ENCODE data around the gene RFX5. TPM values are rescaled to one million over a fixed set of nuclear protein-coding genes. Genes with fewer than 3 reads are reported as not detected.

Gene RFX5
- total and polyA plus RNA-seq, 2 of the 13 experiments (the other 11 are each of a cell fraction or from before 2014, with no cell fraction given): 17.9 to 36.2 TPM

DNA sequence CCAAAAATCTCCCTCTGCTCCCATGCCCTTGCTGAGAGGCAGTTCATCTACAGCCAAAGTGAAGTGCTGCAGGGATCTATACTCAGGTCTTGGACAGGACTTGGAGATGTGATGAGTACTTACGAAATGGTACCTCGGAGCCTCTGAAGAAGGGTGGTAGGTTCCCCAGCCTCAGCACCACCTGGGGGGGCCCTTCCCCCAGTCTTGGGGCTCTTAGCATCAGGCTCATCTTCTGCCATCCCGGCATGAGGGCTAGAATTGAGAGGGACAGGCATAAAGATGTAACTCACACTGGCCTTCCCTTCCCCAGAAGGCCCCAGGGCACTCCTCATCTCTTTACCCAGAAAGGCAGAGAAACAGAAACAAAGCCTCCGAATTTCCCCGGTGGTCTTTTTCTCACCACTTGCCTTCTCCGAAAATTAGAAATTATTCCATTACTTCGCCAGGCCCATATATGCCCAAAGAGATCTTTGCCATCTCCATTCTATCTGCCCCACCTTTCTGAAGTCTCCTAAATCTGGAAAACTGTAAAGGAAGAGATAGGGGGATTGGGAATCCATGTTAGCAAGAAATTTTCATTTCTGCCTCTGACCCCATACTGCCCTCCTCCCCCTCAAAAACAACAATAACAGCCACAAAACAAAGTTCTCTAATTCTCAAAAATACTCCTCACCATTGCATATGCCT lies 827 bp downstream of the RFX5 start:
- DNase-seq (ENCODE audit: low spot score): no peak
- Histone ChIP-seq H3K27ac (ENCODE audit: extremely low read length, insufficient read depth, low read length) (peak overlapping the region; percentile 87), H3K4me1 (ENCODE audit: insufficient read depth, low read length) (peaks cover 19% of the 10 kb centered on the region), H3K27me3 (ENCODE audit: control insufficient read depth in 1 of 2, insufficient read depth in 2 of 2, low read length in 2 of 2) (no peaks in the 10 kb centered on the region), H3K9me3 (ENCODE audit: low read length) (no peaks in the 10 kb centered on the region; the same call in 1 of the 2 replicates), H3K79me2 (ENCODE audit: insufficient read depth, low read length) (no peaks in the 10 kb centered on the region), H3K4me3 (replicated peaks in 1 of 3; ENCODE audit: insufficient read depth in 1 of 3, low read depth in 2 of 3, low read length in 3 of 3) (peak overlapping the region; percentile 62 to 73 (median 72)), H3K4me2 (ENCODE audit: low read depth, low read length) (peak overlapping the region; percentile 73), H4K20me1 (ENCODE audit: insufficient read depth, low read length) (no peaks in the 10 kb centered on the region), H3K36me3 (replicated peaks in 1 of 2; ENCODE audit: control insufficient read depth in 1 of 2, insufficient read depth in 2 of 2, low read length in 2 of 2) (peaks cover 7 to 24% of the 10 kb centered on the region in 2 experiments; a peak in 3 of 5 replicates), H3K9ac (ENCODE audit: insufficient read depth, low read depth, low read length) (peak overlapping the region; percentile 77), H2AFZ (ENCODE audit: low read length) (no peak overlapping the region)
- FAIRE-seq: no peak
- POLR2A ChIA-PET: interaction anchor here (1.5 kb wide), 1 partner anchor 53 kb away, joined by 6 read pairs; the partner anchor contains the start of gene PSMB4
- WGBS (ENCODE audit: low lambda C conversion rate): 90% methylated on average over 7 of the region's 7 CpGs
- intact Hi-C loops (cut with micrococcal nuclease; ENCODE audit: unreplicated experiment): loop anchor here (2.0 to 5.0 kb wide), 2 partner anchors 27 to 149 kb away; partner anchors contain the start of genes PIP5K1A and SELENBP1
- BruUV-seq (replicated peaks): TSS peak; percentile 78
- no peak for ATAC-seq
- in situ Hi-C loops (cut with HindIII; ENCODE audit: extremely low pct_ligation_motif_present, low pct_unique_long_range_greater_than_20kb): no loop called here
- CTCF ChIA-PET (ENCODE audit: low intra/inter-chr PET ratio, low total read pairs): no interaction called here
- TF ChIP-seq KDM2A (CRISPR knock-in tag; IDR thresholded peaks at IDR 0.05; ENCODE audit: borderline replicate concordance, low read depth) (no peak), PCBP2 (optimal IDR thresholded peaks at IDR 0.05; ENCODE audit: low read depth, low read length, poor library complexity, severe bottlenecking) (no peak), PHF8 (CRISPR knock-in tag; IDR thresholded peaks at IDR 0.05) (no peak), ZNF589 (CRISPR knock-in tag; conservative IDR thresholded peaks at IDR 0.05) (no peak), ZNF160 (CRISPR knock-in tag; IDR thresholded peaks at IDR 0.05) (no peak), HCFC1 (IDR thresholded peaks at IDR 0.05; ENCODE audit: low read depth, low read length) (no peak), ZMAT5 (CRISPR knock-in tag; IDR thresholded peaks at IDR 0.05; ENCODE audit: borderline replicate concordance, low read depth) (no peak), RFXAP (CRISPR knock-in tag; IDR thresholded peaks at IDR 0.05; ENCODE audit: borderline replicate concordance) (no peak), JUN (CRISPR knock-in tag; IDR thresholded peaks at IDR 0.05) (no peak), NAIF1 (CRISPR knock-in tag; IDR thresholded peaks at IDR 0.05; ENCODE audit: borderline replicate concordance) (no peak), ELK4 (CRISPR knock-in tag; IDR thresholded peaks at IDR 0.05; ENCODE audit: borderline replicate concordance) (no peak), ATF3 (CRISPR knock-in tag; IDR thresholded peaks at IDR 0.05) (no peak)
- TF ChIP-seq, protein P1, sequence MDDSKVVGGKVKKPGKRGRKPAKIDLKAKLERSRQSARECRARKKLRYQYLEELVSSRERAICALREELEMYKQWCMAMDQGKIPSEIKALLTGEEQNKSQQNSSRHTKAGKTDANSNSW (CRISPR knock-in tag; IDR thresholded peaks at IDR 0.05; ENCODE audit: borderline replicate concordance): no peak
- TF ChIP-seq, protein P2, sequence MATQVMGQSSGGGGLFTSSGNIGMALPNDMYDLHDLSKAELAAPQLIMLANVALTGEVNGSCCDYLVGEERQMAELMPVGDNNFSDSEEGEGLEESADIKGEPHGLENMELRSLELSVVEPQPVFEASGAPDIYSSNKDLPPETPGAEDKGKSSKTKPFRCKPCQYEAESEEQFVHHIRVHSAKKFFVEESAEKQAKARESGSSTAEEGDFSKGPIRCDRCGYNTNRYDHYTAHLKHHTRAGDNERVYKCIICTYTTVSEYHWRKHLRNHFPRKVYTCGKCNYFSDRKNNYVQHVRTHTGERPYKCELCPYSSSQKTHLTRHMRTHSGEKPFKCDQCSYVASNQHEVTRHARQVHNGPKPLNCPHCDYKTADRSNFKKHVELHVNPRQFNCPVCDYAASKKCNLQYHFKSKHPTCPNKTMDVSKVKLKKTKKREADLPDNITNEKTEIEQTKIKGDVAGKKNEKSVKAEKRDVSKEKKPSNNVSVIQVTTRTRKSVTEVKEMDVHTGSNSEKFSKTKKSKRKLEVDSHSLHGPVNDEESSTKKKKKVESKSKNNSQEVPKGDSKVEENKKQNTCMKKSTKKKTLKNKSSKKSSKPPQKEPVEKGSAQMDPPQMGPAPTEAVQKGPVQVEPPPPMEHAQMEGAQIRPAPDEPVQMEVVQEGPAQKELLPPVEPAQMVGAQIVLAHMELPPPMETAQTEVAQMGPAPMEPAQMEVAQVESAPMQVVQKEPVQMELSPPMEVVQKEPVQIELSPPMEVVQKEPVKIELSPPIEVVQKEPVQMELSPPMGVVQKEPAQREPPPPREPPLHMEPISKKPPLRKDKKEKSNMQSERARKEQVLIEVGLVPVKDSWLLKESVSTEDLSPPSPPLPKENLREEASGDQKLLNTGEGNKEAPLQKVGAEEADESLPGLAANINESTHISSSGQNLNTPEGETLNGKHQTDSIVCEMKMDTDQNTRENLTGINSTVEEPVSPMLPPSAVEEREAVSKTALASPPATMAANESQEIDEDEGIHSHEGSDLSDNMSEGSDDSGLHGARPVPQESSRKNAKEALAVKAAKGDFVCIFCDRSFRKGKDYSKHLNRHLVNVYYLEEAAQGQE (IDR thresholded peaks at IDR 0.05; ENCODE audit: borderline replicate concordance in 1 of 2, low read depth in 1 of 2, low read length in 2 of 2): no peak

Measured in HepG2 (cell line).